ENCODE results near the gene GABPB2.

GABPB2 gene

DNA sequence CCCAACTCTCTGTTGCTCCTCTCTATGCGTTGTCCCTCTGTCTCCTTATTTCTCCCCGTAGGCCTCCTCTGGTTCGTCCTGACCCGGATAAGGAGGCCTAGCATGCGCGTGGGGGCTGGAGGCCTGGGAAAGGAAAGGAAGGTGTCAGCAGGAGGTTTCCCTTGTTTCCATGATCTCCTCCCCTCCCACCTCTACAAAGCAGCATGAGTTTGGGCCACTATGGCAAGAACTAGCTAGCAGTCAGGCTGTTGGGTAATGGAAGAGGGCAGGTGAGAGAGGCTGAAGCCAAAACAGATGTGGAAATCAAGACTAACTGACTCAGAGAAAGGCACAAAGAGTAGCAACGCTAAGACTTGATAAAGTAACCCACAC lies 76.6 kb downstream of the GABPB2 start:
- peak overlapping the region; percentile 69; the same call in 1 of the 2 replicates for H3K9ac ChIP-seq (ENCODE audit: low read length)
- H3K27me3 ChIP-seq (ENCODE audit: insufficient read depth, low read length), result 0 out of 2 replicates have a peak, but pooled peaks cover 5% of the 10 kb centered on the region
- H3K36me3 ChIP-seq (ENCODE audit: insufficient read depth, low read length), result no peaks in the 10 kb centered on the region
- no peaks in the 10 kb centered on the region for H3K79me2 ChIP-seq (ENCODE audit: insufficient read depth, low read length)
- peak overlapping the region; percentile 71 for H3K4me3 ChIP-seq (ENCODE audit: low read depth, low read length, poor library complexity, severe bottlenecking)
- no peak overlapping the region for H3K27ac ChIP-seq (ENCODE audit: low read depth, low read length, poor library complexity, severe bottlenecking)
- peaks cover 27% of the 10 kb centered on the region for H3K4me1 ChIP-seq (ENCODE audit: insufficient read depth, low read length, severe bottlenecking)
- no peak overlapping the region for H2AFZ ChIP-seq (ENCODE audit: low read length)
- H3K4me2 ChIP-seq (ENCODE audit: low read length), result peak overlapping the region; percentile 91
- no peaks in the 10 kb centered on the region for H3F3A ChIP-seq (ENCODE audit: insufficient read depth, low read length)
- no peaks in the 10 kb centered on the region for H3K9me2 ChIP-seq (ENCODE audit: low read depth, low read length)
- H3K9me3 ChIP-seq (ENCODE audit: low read length), result no peaks in the 10 kb centered on the region
- H4K20me1 ChIP-seq (ENCODE audit: insufficient read depth, low read length), result no peaks in the 10 kb centered on the region
- no peak for TF ChIP-seq EZH2 (IDR thresholded peaks at IDR 0.05; ENCODE audit: borderline replicate concordance, low read length)
- TF ChIP-seq, protein P1, sequence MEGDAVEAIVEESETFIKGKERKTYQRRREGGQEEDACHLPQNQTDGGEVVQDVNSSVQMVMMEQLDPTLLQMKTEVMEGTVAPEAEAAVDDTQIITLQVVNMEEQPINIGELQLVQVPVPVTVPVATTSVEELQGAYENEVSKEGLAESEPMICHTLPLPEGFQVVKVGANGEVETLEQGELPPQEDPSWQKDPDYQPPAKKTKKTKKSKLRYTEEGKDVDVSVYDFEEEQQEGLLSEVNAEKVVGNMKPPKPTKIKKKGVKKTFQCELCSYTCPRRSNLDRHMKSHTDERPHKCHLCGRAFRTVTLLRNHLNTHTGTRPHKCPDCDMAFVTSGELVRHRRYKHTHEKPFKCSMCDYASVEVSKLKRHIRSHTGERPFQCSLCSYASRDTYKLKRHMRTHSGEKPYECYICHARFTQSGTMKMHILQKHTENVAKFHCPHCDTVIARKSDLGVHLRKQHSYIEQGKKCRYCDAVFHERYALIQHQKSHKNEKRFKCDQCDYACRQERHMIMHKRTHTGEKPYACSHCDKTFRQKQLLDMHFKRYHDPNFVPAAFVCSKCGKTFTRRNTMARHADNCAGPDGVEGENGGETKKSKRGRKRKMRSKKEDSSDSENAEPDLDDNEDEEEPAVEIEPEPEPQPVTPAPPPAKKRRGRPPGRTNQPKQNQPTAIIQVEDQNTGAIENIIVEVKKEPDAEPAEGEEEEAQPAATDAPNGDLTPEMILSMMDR (IDR thresholded peaks at IDR 0.05; ENCODE audit: low read length), result no peak

DNA sequence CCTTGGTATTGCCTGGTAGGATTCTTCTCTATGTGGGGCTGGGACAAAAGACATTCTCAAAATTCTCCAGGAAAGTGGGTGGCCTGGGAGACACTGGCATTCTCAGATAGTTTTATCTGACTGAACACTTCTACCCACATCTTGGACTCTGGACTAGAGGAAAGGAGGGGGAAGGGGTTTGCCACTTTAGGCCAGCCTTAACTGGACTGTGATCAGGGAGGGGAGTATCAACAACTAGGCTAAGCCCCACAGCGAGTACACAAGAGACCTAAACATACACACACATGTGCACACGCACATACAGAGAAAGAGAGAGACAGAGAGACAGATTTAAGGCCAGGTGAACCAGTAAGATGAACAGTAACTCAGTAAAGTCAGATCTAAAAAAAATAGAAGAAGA lies 77.1 kb downstream of the GABPB2 start:
- Histone ChIP-seq H3K27ac (ENCODE audit: low read depth, low read length, poor library complexity, severe bottlenecking) (no peak overlapping the region), H3K4me3 (ENCODE audit: low read depth, low read length, poor library complexity, severe bottlenecking) (no peak overlapping the region), H3K9me2 (ENCODE audit: low read depth, low read length) (no peaks in the 10 kb centered on the region), H3K4me2 (ENCODE audit: low read length) (no peak overlapping the region), H3K27me3 (ENCODE audit: insufficient read depth, low read length) (0 out of 2 replicates have a peak, but pooled peaks cover 5% of the 10 kb centered on the region), H3K4me1 (ENCODE audit: insufficient read depth, low read length, severe bottlenecking) (peaks cover 21% of the 10 kb centered on the region), H4K20me1 (ENCODE audit: insufficient read depth, low read length) (no peaks in the 10 kb centered on the region), H3K36me3 (ENCODE audit: insufficient read depth, low read length) (no peaks in the 10 kb centered on the region), H2AFZ (ENCODE audit: low read length) (no peak overlapping the region), H3K9me3 (ENCODE audit: low read length) (no peaks in the 10 kb centered on the region), H3K79me2 (ENCODE audit: insufficient read depth, low read length) (no peaks in the 10 kb centered on the region), H3F3A (ENCODE audit: insufficient read depth, low read length) (no peaks in the 10 kb centered on the region), H3K9ac (ENCODE audit: low read length) (no peak overlapping the region)
- TF ChIP-seq, protein P1 (IDR thresholded peaks at IDR 0.05; ENCODE audit: low read length), result no peak
- TF ChIP-seq EZH2 (IDR thresholded peaks at IDR 0.05; ENCODE audit: borderline replicate concordance, low read length), result no peak

DNA sequence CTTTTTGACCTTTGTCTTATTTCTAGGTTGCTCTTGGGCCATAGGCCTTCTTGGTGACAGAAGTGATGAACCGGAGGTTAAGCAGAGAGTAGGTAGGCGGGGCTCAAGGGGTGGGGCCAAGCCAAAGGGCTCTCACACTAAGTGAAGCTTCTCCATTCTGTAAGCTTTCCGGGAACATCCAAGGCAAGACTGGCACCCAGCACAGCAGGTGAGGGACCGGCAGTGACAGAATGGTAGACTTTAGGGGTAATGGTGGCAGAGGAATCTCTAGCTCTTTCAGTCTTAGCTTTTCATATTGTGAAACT lies 85.9 kb downstream of the GABPB2 start, which contains the start of gene TNFAIP8L2:
TNFAIP8L2 (plus strand) TSS at position 135 of the 305 bp plus-strand sequence. CDS start 2,049 bp downstream, outside the sequence.
- Histone ChIP-seq H4K20me1 (ENCODE audit: insufficient read depth, low read length) (no peaks in the 10 kb centered on the region), H3K27ac (ENCODE audit: low read depth, low read length, poor library complexity, severe bottlenecking) (peak within 1 kb of the TSS; percentile 55), H3K9ac (ENCODE audit: low read length) (peak within 1 kb of the TSS; percentile 69), H3F3A (ENCODE audit: insufficient read depth, low read length) (no peaks in the 10 kb centered on the region), H2AFZ (ENCODE audit: low read length) (no peak within 1 kb of the TSS), H3K36me3 (ENCODE audit: insufficient read depth, low read length) (peaks cover 19% of the 10 kb centered on the region; the same call in 1 of the 2 replicates), H3K9me3 (ENCODE audit: low read length) (no peaks in the 10 kb centered on the region), H3K9me2 (ENCODE audit: low read depth, low read length) (no peaks in the 10 kb centered on the region), H3K4me2 (ENCODE audit: low read length) (peak within 1 kb of the TSS; percentile 85), H3K4me1 (ENCODE audit: insufficient read depth, low read length, severe bottlenecking) (peaks cover 18% of the 10 kb centered on the region), H3K4me3 (ENCODE audit: low read depth, low read length, poor library complexity, severe bottlenecking) (peak within 1 kb of the TSS; percentile 64), H3K79me2 (ENCODE audit: insufficient read depth, low read length) (no peaks in the 10 kb centered on the region), H3K27me3 (ENCODE audit: insufficient read depth, low read length) (no peaks in the 10 kb centered on the region)
- TF ChIP-seq, protein P1 (IDR thresholded peaks at IDR 0.05; ENCODE audit: low read length), result no peak
- no peak for TF ChIP-seq EZH2 (IDR thresholded peaks at IDR 0.05; ENCODE audit: borderline replicate concordance, low read length)
